CMK (cell line): ENCODE measurements around the gene FSTL4.

Experiments
- DNase-seq: peaks from one replicate; pipeline ENCODE4 v3.0.0-alpha.2; 2010; ENCODE audit warnings: low read depth

Gene FSTL4

GRCh38 chr5:133321286-133321832 is 291.0 kb downstream of the FSTL4 start:
- DNase-seq, result no peak

- no peak for DNase-seq
Observed at GRCh38 chr5:133319905-133320520, 292.3 kb downstream of the FSTL4 start.

- no peak for DNase-seq
Observed at GRCh38 chr5:133319244-133319643, 293.1 kb downstream of the FSTL4 start.

- DNase-seq, result no peak
Observed at GRCh38 chr5:133317558-133317957, 294.8 kb downstream of the FSTL4 start.

GRCh38 chr5:133316346-133317343 is 295.7 kb downstream of the FSTL4 start:
- no peak for DNase-seq

- no peak for DNase-seq
Observed at GRCh38 chr5:133314086-133314485, 298.3 kb downstream of the FSTL4 start.

GRCh38 chr5:133311176-133311575 is 301.2 kb downstream of the FSTL4 start:
- no peak for DNase-seq

- DNase-seq, result no peak
Observed at GRCh38 chr5:133309984-133310621, 302.2 kb downstream of the FSTL4 start.

- DNase-seq, result no peak
Observed at GRCh38 chr5:133309166-133309795, 303.1 kb downstream of the FSTL4 start.

GRCh38 chr5:133307275-133307674 is 305.1 kb downstream of the FSTL4 start:
- DNase-seq, result no peak

GRCh38 chr5:133304707-133305216 is 307.6 kb downstream of the FSTL4 start:
- DNase-seq, result no peak

GRCh38 chr5:133304178-133304577 is 308.2 kb downstream of the FSTL4 start:
- DNase-seq, result no peak

GRCh38 chr5:133303298-133303697 is 309.0 kb downstream of the FSTL4 start:
- no peak for DNase-seq

- DNase-seq, result no peak
Observed at GRCh38 chr5:133299728-133300127, 312.6 kb downstream of the FSTL4 start.

- no peak for DNase-seq
Observed at GRCh38 chr5:133299021-133299420, 313.3 kb downstream of the FSTL4 start.

GRCh38 chr5:133298447-133298846 is 313.9 kb downstream of the FSTL4 start:
- no peak for DNase-seq

- DNase-seq, result no peak
Observed at GRCh38 chr5:133297293-133297692, 315.0 kb downstream of the FSTL4 start.

GRCh38 chr5:133296624-133297023 is 315.7 kb downstream of the FSTL4 start:
- DNase-seq, result no peak

GRCh38 chr5:133295520-133295919 is 316.8 kb downstream of the FSTL4 start:
- DNase-seq, result no peak

GRCh38 chr5:133294380-133294779 is 318.0 kb downstream of the FSTL4 start:
- DNase-seq, result no peak

GRCh38 chr5:133293960-133294359 is 318.4 kb downstream of the FSTL4 start:
- DNase-seq, result no peak

GRCh38 chr5:133292300-133292699 is 320.0 kb downstream of the FSTL4 start:
- DNase-seq, result no peak
